Measurements from ENCODE around the gene PYGM.

Gene PYGM

DNA sequence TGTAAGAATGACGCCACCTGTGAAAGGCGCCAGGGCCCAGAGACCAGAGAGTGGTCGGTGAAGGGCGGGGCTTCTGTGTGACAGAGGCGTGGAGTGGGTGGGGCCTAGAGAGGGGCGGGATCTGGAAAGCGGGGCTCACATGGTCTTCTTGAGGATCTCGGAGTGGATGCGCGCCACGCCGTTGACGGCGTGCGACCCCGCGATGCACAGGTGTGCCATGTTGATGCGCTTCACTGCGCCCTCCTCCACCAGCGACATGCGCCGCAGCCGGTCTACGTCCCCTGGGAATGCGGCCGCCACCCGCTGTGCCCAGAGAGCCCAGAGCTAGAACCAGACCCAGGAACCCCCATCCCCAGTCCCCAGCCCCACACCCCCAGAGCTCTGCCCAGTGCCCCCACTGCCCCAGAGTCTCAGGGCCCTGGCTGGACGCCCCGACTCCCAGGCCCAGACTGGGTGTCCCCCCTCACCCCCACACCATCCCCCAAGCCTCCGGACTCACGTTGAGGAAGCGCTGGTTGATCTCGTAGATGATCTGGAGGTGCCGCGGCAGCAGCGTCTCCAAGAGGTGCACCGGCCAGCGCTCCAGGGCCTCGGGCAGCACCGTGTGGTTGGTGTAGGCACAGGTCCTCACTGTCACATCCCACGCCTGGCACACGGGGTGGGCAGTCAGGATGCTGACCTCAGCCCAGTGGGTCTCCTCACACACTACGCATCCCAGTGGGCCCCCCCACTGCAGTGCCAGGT is 6.2 kb downstream of the PYGM start:
- Histone ChIP-seq H3K4me3 (replicated peaks; ENCODE audit: insufficient read depth, low read length) (no peak overlapping the region), H3K27ac (replicated peaks) (no peak overlapping the region), H3K27me3 (ENCODE audit: insufficient read depth, poor library complexity, severe bottlenecking) (no peaks in the 10 kb centered on the region)
- TF ChIP-seq GABPA (IDR thresholded peaks at IDR 0.05; ENCODE audit: low read depth), result no peak
- no peak for TF ChIP-seq SPI1 (IDR thresholded peaks at IDR 0.05; ENCODE audit: borderline replicate concordance, low read depth)
- TF ChIP-seq POLR2AphosphoS5 (IDR thresholded peaks at IDR 0.05; ENCODE audit: low read depth), result no peak
- no peak for TF ChIP-seq CTCF (IDR thresholded peaks at IDR 0.05; ENCODE audit: insufficient read depth, low read length)
- TF ChIP-seq, protein P1, sequence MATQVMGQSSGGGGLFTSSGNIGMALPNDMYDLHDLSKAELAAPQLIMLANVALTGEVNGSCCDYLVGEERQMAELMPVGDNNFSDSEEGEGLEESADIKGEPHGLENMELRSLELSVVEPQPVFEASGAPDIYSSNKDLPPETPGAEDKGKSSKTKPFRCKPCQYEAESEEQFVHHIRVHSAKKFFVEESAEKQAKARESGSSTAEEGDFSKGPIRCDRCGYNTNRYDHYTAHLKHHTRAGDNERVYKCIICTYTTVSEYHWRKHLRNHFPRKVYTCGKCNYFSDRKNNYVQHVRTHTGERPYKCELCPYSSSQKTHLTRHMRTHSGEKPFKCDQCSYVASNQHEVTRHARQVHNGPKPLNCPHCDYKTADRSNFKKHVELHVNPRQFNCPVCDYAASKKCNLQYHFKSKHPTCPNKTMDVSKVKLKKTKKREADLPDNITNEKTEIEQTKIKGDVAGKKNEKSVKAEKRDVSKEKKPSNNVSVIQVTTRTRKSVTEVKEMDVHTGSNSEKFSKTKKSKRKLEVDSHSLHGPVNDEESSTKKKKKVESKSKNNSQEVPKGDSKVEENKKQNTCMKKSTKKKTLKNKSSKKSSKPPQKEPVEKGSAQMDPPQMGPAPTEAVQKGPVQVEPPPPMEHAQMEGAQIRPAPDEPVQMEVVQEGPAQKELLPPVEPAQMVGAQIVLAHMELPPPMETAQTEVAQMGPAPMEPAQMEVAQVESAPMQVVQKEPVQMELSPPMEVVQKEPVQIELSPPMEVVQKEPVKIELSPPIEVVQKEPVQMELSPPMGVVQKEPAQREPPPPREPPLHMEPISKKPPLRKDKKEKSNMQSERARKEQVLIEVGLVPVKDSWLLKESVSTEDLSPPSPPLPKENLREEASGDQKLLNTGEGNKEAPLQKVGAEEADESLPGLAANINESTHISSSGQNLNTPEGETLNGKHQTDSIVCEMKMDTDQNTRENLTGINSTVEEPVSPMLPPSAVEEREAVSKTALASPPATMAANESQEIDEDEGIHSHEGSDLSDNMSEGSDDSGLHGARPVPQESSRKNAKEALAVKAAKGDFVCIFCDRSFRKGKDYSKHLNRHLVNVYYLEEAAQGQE (IDR thresholded peaks at IDR 0.05; ENCODE audit: insufficient replicate concordance, low read depth), result no peak
- DNase-seq (ENCODE audit: low read depth in 1 of 2, low spot score in 1 of 2), result no peak

DNA sequence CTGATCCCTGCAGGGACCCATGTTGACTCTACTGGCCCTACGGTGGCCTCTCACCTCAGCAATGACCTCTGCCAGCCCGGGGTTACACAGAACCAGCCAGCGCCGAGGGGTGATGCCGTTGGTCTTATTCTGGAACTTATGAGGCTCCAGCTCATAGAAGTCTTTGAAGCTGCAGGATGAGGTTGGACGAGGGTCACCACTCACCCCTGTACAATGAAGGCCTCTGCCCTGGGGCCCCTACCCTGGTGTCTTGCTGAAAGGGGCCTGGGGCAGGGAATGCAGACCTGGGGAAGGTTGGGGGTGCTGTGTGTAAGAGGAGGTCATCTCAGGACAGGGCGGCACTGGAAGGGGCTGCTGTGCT is 6.8 kb downstream of the PYGM start:
- Histone ChIP-seq H3K27me3 (ENCODE audit: insufficient read depth, poor library complexity, severe bottlenecking) (no peaks in the 10 kb centered on the region), H3K4me3 (replicated peaks; ENCODE audit: insufficient read depth, low read length) (no peak overlapping the region), H3K27ac (replicated peaks) (no peak overlapping the region)
- TF ChIP-seq POLR2AphosphoS5 (IDR thresholded peaks at IDR 0.05; ENCODE audit: low read depth), result no peak
- TF ChIP-seq CTCF (IDR thresholded peaks at IDR 0.05; ENCODE audit: insufficient read depth, low read length), result no peak
- no peak for TF ChIP-seq GABPA (IDR thresholded peaks at IDR 0.05; ENCODE audit: low read depth)
- TF ChIP-seq SPI1 (IDR thresholded peaks at IDR 0.05; ENCODE audit: borderline replicate concordance, low read depth), result no peak
- TF ChIP-seq, protein P1 (IDR thresholded peaks at IDR 0.05; ENCODE audit: insufficient replicate concordance, low read depth), result no peak
- no peak for DNase-seq (ENCODE audit: low read depth in 1 of 2, low spot score in 1 of 2)

DNA sequence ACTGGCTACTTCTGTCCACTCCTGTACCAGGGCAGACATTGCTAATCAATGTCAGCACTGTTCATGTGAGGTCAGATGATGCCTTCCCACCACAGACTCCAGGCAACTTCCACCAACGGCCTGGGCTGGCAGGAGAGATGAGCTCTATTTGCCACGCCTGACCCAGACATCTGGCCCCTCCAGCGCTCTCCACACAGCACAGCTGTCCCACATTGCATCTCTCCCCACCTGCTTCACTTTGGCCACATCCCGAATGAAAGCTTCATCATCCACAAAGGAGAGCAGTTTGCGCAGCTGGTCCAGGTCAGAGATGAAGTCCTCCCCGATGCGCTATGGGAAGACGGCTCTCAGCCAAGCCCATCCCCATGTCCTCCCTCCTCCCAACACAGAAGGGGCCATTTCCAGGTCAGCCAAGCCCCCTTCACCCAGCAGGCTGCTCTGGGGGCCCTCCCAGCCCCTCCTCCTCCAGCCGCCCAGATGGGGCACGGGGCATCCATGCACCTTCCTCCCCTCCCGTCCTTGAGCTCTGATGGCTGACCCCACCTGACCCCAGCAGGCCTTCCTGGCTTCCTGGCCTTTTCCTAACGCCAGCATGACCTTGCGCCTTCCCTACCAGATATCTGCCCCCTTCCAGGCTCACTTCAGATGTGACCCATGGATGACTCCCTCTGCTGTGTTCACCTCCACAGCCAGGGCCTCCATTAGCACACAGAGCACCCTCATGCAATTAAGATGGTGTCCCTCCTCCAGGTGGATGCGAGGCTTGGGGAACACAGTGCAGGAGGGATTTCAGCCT is 7.4 kb downstream of the PYGM start:
- H3K27ac ChIP-seq (replicated peaks), result no peak overlapping the region
- H3K27me3 ChIP-seq (ENCODE audit: insufficient read depth, poor library complexity, severe bottlenecking), result no peaks in the 10 kb centered on the region
- TF ChIP-seq POLR2AphosphoS5 (IDR thresholded peaks at IDR 0.05; ENCODE audit: low read depth) (no peak), GABPA (IDR thresholded peaks at IDR 0.05; ENCODE audit: low read depth) (no peak), SPI1 (IDR thresholded peaks at IDR 0.05; ENCODE audit: borderline replicate concordance, low read depth) (no peak), CTCF (IDR thresholded peaks at IDR 0.05; ENCODE audit: insufficient read depth, low read length) (no peak)
- TF ChIP-seq, protein P1 (IDR thresholded peaks at IDR 0.05; ENCODE audit: insufficient replicate concordance, low read depth), result no peak
- H3K4me3 ChIP-seq (replicated peaks; ENCODE audit: insufficient read depth, low read length), result no peak overlapping the region
- no peak for DNase-seq (ENCODE audit: low read depth in 1 of 2, low spot score in 1 of 2)

Data from HL-60 (cell line).